Loucy (cell line): ENCODE measurements around the gene MYL11.

Experiments
- H2AFZ ChIP-seq: fragments of 200-600 bp; sonication (generic); 2 replicates; pipeline ENCODE4 v1.6.0; 2016; ENCODE audit warnings: antibody characterized with exemption, mild to moderate bottlenecking, low read length, moderate library complexity
- H3F3A ChIP-seq: fragments of 200-600 bp; 2 replicates; pipeline ENCODE4 v1.6.0; 2016; ENCODE audit warnings: antibody characterized with exemption, low read depth, mild to moderate bottlenecking
- H3K27me3 ChIP-seq: fragments of 200-600 bp; sonication (generic); 2 replicates; pipeline ENCODE4 v1.6.1; 2014; ENCODE audit warnings: low read length, mild to moderate bottlenecking; ENCODE audit not compliant: insufficient read depth, poor library complexity, severe bottlenecking
- H3K36me3 ChIP-seq: fragments of 200-600 bp; sonication (generic); 2 replicates; pipeline ENCODE4 v1.6.1; 2016; ENCODE audit warnings: low read length; ENCODE audit not compliant: insufficient read depth
- H3K4me1 ChIP-seq: fragments of 200-600 bp; sonication (generic); 2 replicates; pipeline ENCODE4 v1.5.1; 2014; ENCODE audit warnings: low read length, mild to moderate bottlenecking; ENCODE audit not compliant: insufficient read depth, poor library complexity, severe bottlenecking
- H3K4me2 ChIP-seq: fragments of 200-600 bp; sonication (generic); 2 replicates; pipeline ENCODE4 v1.6.0; 2014; ENCODE audit warnings: antibody characterized with exemption, low read length, low read depth, mild to moderate bottlenecking; ENCODE audit not compliant: poor library complexity, severe bottlenecking
- H3K4me3 ChIP-seq: fragments of 200-600 bp; sonication (generic); 2 replicates; pipeline ENCODE4 v1.5.1; 2014; ENCODE audit warnings: low read length, mild to moderate bottlenecking, mixed read lengths; ENCODE audit not compliant: poor library complexity, severe bottlenecking
- H3K79me2 ChIP-seq: fragments of 200-600 bp; sonication (generic); 2 replicates; pipeline ENCODE4 v1.6.1; 2014; ENCODE audit warnings: low read length; ENCODE audit not compliant: insufficient read depth
- H3K9ac ChIP-seq: fragments of 200-600 bp; sonication (generic); 2 replicates; pipeline ENCODE4 v1.6.0; 2014; ENCODE audit warnings: mild to moderate bottlenecking, low read depth, low read length, moderate library complexity; ENCODE audit not compliant: poor library complexity, severe bottlenecking
- H3K9me2 ChIP-seq: fragments of 200-600 bp; sonication (generic); replicated peaks from 2 replicates; pipeline ENCODE4 v1.6.1; 2016; ENCODE audit warnings: low read depth, low read length, mixed read lengths
- H3K9me3 ChIP-seq: fragments of 200-600 bp; sonication (generic); 2 replicates; pipeline ENCODE4 v1.6.1; 2014; ENCODE audit warnings: mild to moderate bottlenecking, antibody characterized with exemption, low read length, low read depth; ENCODE audit not compliant: insufficient read depth
- H4K20me1 ChIP-seq: fragments of 200-600 bp; sonication (generic); 2 replicates; pipeline ENCODE4 v1.6.0; 2014; ENCODE audit warnings: antibody characterized with exemption, low read length, mild to moderate bottlenecking; ENCODE audit not compliant: insufficient read depth, poor library complexity, severe bottlenecking
- CTCF ChIP-seq: fragments of 200-600 bp; sonication (generic); conservative IDR thresholded peaks from 2 replicates; pipeline ENCODE4 v1.5.1; 2014; ENCODE audit warnings: mild to moderate bottlenecking, antibody characterized with exemption, low read length
- EZH2phosphoT487 ChIP-seq: fragments of 200-600 bp; IDR thresholded peaks from 2 replicates; pipeline ENCODE4 v1.6.1; 2018; ENCODE audit warnings: antibody characterized with exemption, mild to moderate bottlenecking, moderate library complexity, borderline replicate concordance

MYL11 gene

GRCh38 chr16:30349675-30350074 is 24.9 kb upstream of the MYL11 start:
- H3K9me2 ChIP-seq = no peaks in the 10 kb centered on the region
- peaks cover 19% of the 10 kb centered on the region; the same call in 1 of the 2 replicates for H3K36me3 ChIP-seq
- no peaks in the 10 kb centered on the region for H3K9me3 ChIP-seq
- peak overlapping the region; percentile 3 for H3K4me2 ChIP-seq
- H3F3A ChIP-seq = peaks cover 5% of the 10 kb centered on the region; the same call in 1 of the 2 replicates
- peaks cover 12% of the 10 kb centered on the region for H4K20me1 ChIP-seq
- H3K27me3 ChIP-seq = no peaks in the 10 kb centered on the region
- peaks cover 35% of the 10 kb centered on the region for H3K79me2 ChIP-seq
- H3K9ac ChIP-seq = no peak overlapping the region
- TF ChIP-seq EZH2phosphoT487 = no peak
- no peak for TF ChIP-seq CTCF
- no peak overlapping the region for H2AFZ ChIP-seq
- peaks cover 25% of the 10 kb centered on the region for H3K4me1 ChIP-seq
- H3K4me3 ChIP-seq = no peak overlapping the region

GRCh38 chr16:30350134-30350871 is 24.3 kb upstream of the MYL11 start:
- Histone ChIP-seq H3K9me3 (no peaks in the 10 kb centered on the region), H3K9ac (no peak overlapping the region), H2AFZ (no peak overlapping the region)

GRCh38 chr16:30351001-30351441 is 23.6 kb upstream of the MYL11 start:
- Histone ChIP-seq H3K4me3 (no peak overlapping the region), H3K36me3 (peaks cover 19% of the 10 kb centered on the region; the same call in 1 of the 2 replicates), H3K27me3 (no peaks in the 10 kb centered on the region), H2AFZ (no peak overlapping the region), H3K9me2 (no peaks in the 10 kb centered on the region), H3K4me2 (peak overlapping the region; percentile 3), H3K79me2 (peaks cover 38% of the 10 kb centered on the region), H3K4me1 (peaks cover 27% of the 10 kb centered on the region), H3F3A (peaks cover 5% of the 10 kb centered on the region; the same call in 1 of the 2 replicates), H3K9me3 (no peaks in the 10 kb centered on the region), H4K20me1 (peaks cover 12% of the 10 kb centered on the region), H3K9ac (no peak overlapping the region)
- TF ChIP-seq CTCF (no peak), EZH2phosphoT487 (no peak)

More at GRCh38 chr16:30350134-30350871, 24.3 kb upstream of the MYL11 start:
- H3K79me2 ChIP-seq = peaks cover 38% of the 10 kb centered on the region
- peak overlapping the region; percentile 3 for H3K4me2 ChIP-seq
- peaks cover 25% of the 10 kb centered on the region for H3K4me1 ChIP-seq
- H4K20me1 ChIP-seq = peaks cover 12% of the 10 kb centered on the region
- TF ChIP-seq CTCF (no peak), EZH2phosphoT487 (no peak)
- H3K27me3 ChIP-seq = no peaks in the 10 kb centered on the region
- no peak overlapping the region for H3K4me3 ChIP-seq
- H3K9me2 ChIP-seq = no peaks in the 10 kb centered on the region
- peaks cover 5% of the 10 kb centered on the region; the same call in 1 of the 2 replicates for H3F3A ChIP-seq
- H3K36me3 ChIP-seq = peaks cover 19% of the 10 kb centered on the region; the same call in 1 of the 2 replicates
